ENCODE results near the gene ARHGEF11.

ARHGEF11 gene

DNA sequence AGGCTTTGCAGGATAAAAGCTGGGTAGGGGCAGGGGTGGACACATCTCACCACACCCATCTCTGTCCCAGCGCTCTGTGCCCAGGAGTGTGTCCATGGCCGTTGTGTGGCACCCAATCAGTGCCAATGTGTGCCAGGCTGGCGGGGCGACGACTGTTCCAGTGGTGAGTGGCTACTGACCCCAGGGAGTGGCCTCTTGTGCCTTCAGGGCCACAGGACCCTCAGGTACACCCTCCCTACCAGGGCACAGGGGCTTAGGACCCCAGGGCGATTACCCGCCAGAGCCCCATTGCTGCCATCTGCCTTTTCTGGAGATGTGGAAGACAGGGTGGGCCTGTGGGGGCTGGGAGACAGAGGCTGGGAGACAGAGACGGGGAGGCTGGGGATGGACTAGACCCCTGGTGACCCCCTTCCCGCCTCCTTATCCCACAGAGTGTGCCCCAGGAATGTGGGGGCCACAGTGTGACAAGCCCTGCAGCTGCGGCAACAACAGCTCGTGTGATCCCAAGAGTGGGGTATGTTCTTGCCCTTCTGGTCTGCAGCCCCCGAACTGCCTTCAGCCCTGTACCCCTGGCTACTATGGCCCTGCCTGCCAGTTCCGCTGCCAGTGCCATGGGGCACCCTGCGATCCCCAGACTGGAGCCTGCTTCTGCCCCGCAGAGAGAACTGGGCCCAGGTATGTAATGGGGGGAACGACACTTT lies 139.2 kb downstream of the ARHGEF11 start:
- no peak for DNase-seq

DNA sequence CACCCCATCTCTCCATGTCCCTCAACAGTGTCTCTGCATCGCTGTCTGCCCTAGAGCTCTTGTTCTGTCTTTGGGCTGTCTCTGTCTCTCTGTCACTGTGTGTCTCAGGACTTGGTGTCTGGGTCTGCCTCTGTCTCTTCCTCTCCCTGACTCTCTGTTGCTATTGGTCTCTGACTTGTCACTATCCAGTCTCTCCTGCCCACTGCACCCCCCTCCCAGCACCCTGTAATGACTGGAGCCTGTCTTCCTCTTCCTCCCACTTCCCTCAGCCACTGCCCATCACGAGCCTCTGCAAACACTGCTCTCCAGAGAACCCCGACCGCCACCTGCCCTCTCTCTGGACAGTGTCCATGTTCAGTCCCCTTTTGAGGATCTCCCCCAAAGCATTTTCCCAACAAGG lies 139.9 kb downstream of the ARHGEF11 start:
- no peak for DNase-seq

DNA sequence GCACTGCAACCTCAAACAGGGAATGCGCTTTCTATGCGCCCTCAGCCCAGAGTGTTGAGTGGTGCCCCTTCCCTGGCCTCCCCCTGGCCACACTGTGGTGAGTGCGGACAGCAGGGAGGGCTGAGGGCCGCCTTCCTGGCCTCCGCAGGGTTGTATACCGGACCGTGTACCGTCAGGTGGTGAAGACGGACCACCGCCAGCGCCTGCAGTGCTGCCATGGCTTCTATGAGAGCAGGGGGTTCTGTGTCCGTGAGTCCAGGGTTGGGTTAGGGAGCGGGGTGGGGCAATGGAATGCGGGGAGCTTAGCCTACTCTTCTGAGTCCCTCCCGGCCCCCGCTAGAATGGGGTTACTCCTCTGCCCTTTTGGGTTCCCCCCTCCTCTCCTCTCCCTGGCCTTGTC lies 140.4 kb downstream of the ARHGEF11 start:
- no peak for DNase-seq

DNA sequence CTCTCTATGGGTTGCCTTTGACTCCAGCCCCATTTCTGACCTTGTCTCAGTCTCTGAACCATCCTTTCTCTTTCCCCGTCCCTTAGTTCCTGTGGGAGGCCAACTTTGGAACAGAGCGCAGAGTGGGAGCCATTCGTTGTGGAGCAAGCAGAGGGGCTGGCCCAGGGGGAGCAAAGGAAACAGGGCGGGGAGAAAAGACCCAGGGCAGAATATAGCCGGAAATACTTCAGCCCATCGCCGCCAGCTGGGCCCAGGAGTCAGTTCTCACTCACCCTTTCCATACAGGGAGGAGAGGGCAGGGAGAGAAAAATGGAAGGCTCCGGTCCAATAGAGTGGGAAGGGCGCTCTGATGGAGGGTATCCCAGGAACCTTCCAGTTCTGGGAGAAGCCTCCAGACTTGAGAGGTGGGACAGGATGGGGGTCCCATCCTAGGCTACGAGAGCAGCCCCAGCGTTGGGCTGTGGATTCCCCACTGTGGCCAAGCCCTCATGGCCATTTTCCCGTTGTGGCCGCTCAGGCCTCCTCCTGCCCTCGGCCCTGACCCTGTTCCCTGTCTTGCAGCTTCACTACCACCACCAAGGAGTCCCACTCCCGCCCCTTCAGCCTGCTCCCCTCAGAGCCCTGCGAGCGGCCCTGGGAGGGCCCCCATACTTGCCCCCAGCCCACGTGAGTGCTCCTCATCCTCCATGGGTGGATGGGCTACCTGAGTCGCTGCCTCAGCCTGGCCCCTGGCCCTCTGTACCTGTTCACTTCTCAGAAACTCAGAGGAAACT lies 141.2 kb downstream of the ARHGEF11 start:
- DNase-seq: no peak

DNA sequence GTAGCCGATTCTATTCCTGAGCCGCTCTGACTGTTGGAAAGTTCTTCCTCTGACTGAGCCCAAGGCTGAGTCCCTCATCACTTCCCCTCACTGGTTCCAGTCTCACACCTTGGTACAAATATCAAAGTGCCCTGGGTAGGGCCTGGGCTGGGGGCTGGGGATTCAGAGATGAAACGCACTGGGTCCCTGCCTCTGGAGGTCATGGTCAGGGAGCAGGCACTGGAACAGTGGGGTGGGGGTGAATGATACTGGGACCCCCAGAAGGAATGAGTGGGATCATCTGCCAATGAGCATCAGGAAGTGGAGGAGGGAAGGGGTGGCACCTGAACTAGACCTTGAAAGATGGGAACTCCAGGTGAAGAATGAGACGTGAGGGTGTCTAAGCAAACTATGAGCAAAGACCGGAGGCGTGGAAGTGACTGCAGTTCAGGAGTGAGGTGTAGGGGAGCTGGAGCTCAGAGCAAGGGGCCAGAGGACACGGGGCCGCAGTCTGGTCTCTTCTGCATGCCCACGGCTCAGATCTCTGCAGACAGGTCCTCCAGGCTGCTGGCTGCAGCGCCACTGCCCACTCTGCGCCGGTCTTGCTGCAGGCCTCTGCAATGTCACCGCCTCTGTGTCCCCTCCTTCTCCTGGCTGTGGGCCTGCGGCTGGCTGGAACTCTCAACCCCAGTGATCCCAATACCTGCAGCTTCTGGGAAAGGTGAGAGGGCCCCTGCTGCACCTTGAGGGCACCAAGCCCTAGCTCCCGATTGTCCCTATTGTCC lies 142.0 kb downstream of the ARHGEF11 start:
- no peak for DNase-seq

DNA sequence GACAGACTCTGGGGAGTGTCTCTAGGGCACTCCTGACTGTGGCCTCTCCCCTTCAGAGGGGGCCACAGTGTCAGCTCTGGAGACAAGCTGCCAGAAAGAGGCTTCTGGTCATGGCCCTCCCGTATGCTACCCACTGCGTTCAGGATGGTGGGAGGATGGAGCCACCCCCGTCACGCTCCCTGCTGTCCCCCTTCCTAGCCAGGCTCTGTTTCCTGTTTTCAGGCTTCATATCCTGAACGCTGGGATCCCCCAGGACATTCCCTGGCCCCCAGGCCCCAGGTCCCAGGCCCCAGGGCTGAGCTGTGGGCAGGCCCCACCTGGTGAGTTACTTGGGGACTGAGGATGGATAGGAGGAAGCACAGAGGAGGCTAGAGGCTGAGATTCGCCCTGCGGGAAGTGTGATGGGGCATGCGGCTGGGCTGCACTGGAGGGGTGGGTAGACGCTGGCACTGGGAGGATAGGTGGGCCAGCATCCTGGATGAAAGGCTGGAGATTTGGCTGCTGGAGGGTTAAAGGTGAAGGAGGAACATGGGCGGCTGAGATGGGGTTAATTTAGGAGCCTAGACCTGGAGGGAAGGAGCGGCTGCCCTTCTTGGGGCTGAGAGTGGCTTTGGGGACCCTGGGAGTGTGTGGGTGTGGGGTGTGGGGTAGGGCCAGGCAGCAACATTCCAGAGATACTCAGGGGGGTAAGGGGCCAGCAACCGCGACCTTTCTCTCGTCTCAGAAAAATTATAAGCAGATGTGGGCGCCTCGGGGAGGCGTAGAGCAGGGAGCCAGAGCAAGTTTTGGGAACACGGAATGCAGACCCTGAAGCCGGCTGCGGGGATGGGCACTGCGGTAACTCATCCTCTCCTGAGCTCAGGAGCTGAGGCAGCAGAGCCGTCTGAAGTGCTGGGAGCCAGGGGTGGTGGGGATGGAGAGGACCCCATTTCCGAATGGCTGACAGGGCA lies 143.3 kb downstream of the ARHGEF11 start:
- no peak for DNase-seq

DNA sequence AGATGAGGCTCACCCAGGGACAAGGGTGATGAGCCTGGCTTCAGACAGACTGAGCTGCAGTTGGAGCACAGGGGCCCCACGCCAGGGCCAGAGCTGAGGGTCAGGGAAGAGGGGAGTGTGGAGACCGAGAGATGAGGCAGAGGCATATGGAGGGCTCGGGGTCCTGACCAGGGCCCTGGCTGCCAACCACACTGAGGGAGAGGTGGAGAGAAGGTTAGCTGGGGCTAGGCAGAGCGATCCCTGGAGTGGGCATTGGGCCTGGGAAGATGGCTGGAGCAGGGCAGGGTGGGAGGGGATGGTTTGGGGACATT lies 144.0 kb downstream of the ARHGEF11 start:
- no peak for DNase-seq

DNA sequence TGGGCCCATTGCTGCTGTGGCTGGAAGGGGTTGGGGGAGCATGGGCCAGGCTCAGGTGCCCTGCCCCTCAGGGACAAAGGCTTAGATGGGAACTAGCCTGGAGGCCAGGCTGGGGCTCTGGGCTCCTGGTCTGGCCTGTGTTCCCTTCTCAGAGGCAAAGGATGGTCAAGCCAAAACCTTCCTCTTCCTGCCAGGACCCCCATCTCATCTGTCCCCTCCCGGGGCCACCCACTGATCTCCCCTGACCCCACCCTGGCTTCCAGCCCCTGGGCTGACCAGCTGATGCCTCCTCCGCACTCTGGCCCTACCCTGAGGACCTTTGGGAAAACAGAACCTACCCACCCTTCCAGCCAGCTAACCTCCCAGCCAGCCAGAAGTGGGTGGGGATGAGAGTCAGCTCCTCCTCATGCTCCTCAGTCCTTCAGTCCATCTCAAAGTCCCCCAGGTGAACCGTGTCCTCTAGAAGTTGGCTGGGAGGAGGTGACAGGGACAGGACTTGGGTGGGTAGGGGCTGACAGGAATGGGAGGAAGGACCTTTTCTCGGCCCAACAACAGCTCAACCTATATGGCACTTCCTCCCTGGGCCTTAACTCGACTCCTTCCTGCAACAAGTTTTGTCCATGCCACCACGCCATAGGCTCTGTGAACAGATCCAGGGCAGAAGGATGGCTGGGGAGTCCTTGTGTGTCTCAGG lies 144.5 kb downstream of the ARHGEF11 start:
- DNase-seq: no peak

DNA sequence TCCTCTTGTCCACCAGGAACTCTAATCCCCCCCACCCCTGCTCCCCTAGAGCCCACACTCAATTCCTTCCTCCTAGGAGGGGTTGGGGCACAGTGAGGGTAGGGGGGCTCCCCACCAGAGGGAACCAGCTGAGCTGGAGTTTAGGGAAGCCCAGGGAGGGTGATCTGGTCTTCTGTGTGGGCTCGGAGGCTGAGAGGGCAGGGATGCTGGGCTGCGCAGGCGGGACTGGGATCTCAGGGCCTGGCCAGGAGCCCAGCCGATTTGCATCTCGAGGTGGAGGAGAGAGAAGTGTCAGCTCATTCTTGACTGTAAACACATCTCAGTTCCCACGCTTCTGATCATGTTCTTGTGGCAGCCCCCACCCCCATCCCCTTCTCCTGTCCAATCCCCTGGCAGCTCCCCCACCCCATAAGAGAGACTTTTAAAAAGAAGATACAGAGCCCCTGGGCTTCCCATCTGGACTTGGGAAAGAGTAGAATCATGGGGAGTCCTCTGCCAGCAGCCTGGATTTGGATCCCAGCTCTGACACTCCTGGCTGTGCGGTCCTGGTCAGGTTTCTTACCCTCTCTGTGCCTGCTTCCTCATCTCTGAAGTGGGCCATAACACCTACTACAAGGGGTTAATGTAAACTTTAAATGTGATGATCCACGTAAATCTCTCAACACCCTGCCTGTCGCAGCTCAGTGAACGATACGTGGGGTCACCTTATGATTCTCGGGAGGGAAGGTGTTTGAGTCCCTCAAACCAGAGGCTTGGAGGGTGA lies 145.4 kb downstream of the ARHGEF11 start:
- DNase-seq: no peak

DNA sequence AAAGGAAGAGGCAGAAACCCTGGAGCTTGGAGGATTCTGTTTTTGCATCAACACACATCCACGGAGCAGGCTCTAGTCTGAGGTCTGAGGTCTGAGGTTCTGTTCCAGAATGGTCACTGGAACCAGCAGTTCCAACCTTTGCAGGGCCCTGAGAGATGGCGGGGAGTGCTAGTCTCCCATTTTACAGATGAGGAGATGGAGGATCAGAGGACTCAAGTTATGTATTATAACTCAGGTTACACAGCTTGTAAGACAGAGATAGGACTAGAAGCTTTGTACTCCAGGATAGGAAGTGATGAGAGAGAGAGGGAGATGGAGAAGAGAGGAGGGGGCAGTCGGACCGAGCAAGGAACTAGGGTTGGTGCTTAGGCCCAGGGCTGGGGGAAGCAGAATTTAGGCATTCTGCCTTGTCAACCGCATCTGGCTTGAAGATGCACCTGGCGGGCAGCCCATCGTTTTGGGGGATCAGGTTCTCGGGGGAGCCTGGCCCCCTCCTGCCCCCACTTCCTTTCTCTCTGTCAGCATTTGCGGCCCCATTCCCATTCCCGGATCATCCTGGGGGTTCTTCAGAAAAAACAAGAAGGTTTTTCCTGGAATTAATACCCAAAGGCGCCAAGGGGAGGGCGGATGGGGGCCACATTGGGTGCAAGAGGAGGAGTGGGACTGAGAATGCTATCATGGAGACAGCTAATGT lies 146.4 kb downstream of the ARHGEF11 start:
- no peak for DNase-seq

DNA sequence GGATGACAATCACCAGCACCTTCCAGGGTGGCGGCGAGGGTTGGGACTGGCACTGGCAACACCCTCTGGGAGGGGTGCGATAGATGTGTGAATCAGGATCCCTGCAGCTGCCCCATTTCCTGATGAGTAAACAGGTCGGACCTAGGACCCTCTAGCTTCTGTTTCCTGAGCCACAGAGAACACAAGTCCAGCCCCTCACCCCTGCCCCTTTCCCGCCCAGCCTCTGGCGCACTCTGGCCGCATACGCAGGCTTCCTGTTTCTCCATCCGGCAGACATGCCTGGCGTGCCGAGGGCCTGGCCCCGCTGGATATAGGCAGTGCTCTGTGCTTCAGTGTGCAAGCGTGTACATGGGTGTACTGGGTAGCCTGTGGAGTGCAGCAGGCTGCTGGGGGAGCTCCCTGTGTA lies 147.4 kb downstream of the ARHGEF11 start:
- DNase-seq: no peak

DNA sequence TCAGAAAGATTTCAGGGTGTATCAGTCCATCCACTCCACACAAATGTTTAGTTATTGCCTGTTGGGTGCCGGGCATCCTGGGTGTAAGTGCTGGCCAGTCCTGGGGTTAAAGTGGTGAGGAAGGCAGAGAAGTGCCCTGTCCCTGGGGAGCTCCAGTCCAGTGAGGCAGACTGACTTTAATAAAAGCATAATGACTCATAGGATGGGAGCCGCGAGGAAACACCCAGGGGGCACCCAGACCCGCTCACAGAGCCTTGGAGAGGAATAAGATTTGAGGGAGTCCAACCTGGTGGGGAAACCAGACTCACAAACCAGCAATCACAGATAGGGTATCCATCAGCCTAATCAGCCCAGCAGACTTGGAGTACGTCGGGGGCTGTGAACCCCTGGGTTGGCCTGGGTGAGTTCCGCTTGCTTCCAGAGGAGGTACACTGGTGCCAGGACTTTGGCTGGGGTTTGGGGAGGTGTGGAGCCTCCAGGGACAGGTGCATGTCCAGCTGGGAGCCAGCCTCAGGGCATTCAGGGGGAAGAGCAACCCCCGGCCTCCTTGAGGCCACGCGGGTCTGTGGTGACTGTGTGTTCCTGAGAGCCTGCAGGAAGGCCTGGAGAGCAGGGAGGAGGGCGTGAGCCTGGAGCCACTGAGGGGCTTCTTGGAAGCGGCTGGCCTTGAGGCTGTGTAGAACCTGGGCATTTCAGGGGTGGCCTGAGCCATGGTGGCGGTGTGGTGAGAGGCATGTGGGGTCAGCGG lies 148.3 kb downstream of the ARHGEF11 start:
- DNase-seq: no peak

DNA sequence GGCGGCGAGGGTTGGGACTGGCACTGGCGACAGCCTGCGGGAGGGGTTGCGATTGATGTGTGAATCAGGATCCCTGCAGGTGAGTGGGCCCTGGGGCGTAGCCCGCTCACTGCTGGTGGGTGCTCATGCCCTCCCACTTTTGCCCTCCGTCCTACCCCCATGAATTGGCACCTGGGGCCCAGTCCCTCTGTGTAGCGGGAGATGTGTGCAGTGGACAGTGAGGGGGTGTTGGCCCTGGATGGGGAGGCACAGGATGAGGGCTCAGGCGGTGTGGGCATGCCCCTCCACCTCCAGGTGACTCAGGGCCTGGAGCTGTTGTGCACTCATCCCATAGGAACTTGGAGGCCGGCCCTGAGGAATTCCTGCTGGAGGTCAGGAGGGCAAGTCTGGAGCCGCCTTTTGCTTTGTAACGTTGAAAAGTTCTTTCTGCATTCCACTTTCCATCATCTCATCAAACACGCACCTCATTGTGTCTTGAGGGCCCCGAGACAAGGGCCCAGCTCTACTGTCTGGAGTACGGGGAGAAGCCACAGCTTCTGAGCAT lies 149.0 kb downstream of the ARHGEF11 start:
- DNase-seq: no peak

DNA sequence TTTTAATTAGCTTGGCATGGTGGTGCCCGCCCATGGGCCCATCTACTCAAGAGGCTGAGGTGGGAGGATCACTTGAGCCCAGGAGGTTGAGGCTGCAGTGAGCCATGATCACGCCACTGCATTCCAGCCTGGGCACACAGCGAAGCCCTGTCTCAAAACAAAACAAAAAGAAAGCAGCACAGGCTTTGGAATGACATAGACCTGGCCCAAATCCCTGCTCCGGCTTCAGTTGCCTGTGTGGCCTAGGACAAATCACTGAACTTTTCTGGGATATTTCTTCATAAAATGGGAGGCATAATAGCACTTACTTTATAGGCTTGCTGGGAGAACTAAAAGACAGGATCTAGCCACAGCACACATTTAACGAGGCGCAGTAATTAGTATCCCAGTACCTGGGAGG lies 149.6 kb downstream of the ARHGEF11 start:
- DNase-seq: no peak

DNA sequence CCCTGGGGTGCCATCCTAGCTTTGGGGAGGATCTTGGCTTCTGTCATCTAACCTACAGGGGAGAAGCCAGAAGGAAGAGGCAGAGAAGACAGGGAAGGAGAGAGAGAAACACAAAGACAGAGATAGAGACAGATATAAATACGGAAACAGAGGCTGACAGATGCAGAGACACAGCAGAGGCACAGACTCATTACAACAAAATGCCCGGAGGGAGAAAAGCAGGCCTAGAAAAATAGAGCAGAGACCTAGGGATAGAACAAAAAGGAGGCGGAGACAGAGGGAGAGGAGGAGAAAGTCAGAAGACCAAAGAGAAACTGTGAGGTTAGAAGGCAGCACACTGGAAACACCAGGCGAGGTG lies 150.1 kb downstream of the ARHGEF11 start:
- no peak for DNase-seq

DNA sequence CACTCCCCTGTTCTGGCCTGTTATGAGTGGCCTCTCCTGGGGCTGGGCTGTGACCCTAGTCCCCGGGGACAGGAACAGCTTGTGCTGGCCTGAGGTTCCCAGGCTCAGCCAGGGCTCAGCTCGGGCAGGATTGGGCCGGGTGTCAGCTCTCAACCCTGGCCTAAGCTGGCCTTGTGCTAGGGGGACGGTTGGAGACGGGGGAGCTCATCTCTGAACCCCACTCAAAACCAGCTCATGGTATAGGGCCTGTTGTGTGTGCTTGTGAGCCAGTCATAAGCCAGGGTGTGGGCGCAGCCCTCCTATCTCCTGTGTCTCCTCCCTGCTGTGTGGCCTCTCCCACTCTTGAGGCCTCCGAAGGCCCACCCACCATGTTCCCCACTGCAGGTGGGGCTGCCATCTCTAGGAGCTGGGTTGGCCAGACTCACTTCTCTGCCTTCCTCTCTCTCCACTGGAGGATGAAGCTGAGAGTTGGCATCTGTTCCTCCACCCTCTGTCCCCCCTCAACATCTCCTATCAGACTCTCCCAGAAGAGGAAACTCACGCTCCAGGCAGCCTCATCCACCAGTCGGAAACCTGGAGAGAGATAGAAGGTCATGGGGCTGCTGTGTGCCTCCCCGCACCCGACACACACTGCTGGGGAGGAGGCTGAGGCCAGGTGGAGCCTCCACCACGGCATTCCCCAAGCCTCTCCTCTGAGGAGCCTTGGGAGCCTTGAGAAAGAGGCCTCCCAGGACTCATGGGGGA lies 150.7 kb downstream of the ARHGEF11 start:
- no peak for DNase-seq

DNA sequence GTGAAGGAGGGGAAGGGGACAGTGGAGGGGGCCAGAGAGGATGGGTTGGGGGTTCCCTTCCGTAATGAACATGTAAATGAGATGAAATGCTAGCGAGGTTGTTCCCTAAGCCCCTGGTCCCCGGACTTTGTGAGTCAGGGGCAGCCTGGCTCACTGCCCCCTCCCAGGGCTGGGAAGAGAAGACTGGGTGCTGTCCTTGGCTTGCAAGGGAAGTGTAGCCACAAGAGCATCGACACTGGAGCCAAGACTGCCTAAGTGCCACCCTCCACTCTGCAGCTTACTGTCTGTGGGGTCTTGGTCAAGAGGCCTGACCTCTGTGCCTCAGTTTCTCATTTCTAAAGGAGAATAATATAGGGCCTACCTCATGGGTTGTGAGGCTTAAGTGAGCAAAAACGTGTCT lies 151.5 kb downstream of the ARHGEF11 start:
- DNase-seq: no peak

DNA sequence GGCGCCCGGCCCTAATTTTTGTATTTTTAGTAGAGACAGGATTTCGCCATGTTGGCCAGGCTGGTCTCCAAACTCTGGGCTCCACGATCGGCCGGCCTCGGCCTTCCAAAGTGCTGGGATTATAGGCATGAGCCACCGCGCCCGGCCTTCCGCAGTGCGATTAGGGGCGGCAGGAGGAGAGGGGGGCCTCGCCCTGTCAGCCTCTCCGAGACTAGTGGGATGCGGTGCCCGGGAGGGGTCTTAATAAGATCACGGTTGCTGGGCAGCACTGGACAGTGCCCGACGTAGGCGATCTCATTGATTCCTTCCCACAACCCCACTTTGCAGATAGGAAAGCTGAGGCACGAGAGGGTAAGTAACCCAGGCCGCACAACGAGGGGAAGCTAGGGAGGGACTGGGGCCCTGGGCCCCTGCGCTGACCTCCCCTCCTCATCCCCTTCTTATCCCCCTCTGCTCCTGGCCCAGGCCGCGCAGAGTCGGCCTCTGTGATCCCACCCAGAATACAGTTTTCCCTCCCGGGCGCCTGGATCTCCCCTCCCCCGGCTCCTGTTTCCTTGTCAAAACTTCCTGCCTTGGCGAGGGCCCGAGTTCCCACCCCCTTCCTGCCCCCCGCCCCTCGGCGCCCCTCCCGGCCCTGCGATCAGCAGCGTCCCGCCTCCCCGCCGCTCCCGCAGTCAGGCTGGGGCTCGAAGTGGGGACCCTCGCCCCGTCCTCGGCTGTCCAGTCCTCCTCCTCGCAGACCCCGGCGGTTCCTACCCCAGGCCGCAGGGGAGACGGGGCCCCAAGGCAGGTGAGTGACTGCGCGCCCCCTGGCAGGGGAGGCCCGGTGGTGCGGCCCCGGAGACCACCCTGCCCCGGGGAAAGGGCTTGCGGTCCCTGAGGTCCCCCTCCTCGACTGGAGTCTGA lies 152.2 kb downstream of the ARHGEF11 start, which contains the start of gene PEAR1:
Gene PEAR1, plus strand, starts transcription at position 671 of the 906 bp plus-strand sequence. CDS start 10,209 bp downstream, outside the sequence.
- DNase-seq: no peak
